ENCODE results near the gene UPK2.
A peak's percentile ranks its signal among the peaks of the same experiment; 100 is the strongest.
"Not testable (repeated sequence)": the region's sequence is repeated elsewhere in the genome, so short reads cannot be mapped to it uniquely, and the experiment has no call there.

The UPK2 gene

GRCh38 chr11:118938491-118939403 is 17.4 kb upstream of the UPK2 start:
- Histone ChIP-seq H3K36me3 (no peaks in the 10 kb centered on the region), H3K4me3 (no peak overlapping the region), H3K27me3 (no peaks in the 10 kb centered on the region), H3K4me2 (peak overlapping the region in 6 of 11 experiments; percentile 76 to 89 (median 80); a peak in 9 of 22 replicates), H4K20me1 (no peaks in the 10 kb centered on the region), H3K9ac (no peak overlapping the region), H3K27ac (no peak overlapping the region), H3K9me3 (replicated peaks in 1 of 11) (no peaks in the 10 kb centered on the region), H3K4me1 (peaks cover 17 to 60% (median 44%) of the 10 kb centered on the region in 10 experiments)
- no peak for TF ChIP-seq Cebpa-rat (IDR thresholded peaks at IDR 0.05)

GRCh38 chr11:118939404-118939915 is 16.6 kb upstream of the UPK2 start:
- H3K4me2 ChIP-seq = peak overlapping the region; percentile 76 to 91 (median 82)
- H3K4me3 ChIP-seq = no peak overlapping the region
- H3K9me3 ChIP-seq (replicated peaks in 1 of 11) = no peaks in the 10 kb centered on the region
- peak overlapping the region in 5 of 11 experiments; percentile 49 to 61 (median 57); a peak in 8 of 22 replicates for H3K9ac ChIP-seq
- H3K4me1 ChIP-seq = peaks cover 17 to 60% (median 44%) of the 10 kb centered on the region in 10 experiments
- H4K20me1 ChIP-seq = no peaks in the 10 kb centered on the region
- H3K36me3 ChIP-seq = no peaks in the 10 kb centered on the region
- no peak for TF ChIP-seq Cebpa-rat (IDR thresholded peaks at IDR 0.05)
- H3K27me3 ChIP-seq = no peaks in the 10 kb centered on the region
- H3K27ac ChIP-seq = peak overlapping the region in 7 of 11 experiments; percentile 58 to 69 (median 63); a peak in 13 of 22 replicates

- TF ChIP-seq Cebpa-rat (IDR thresholded peaks at IDR 0.05) = no peak
- Histone ChIP-seq H3K4me3 (no peak overlapping the region), H3K4me1 (peaks cover 17 to 60% (median 44%) of the 10 kb centered on the region in 10 experiments), H3K27ac (peak overlapping the region in 9 of 11 experiments; percentile 29 to 69 (median 61); a peak in 19 of 22 replicates), H3K9me3 (replicated peaks in 1 of 11) (no peaks in the 10 kb centered on the region), H3K27me3 (no peaks in the 10 kb centered on the region), H3K36me3 (no peaks in the 10 kb centered on the region), H3K9ac (peak overlapping the region; percentile 28 to 61 (median 49); a peak in 17 of 22 replicates), H3K4me2 (peak overlapping the region; percentile 76 to 91 (median 82)), H4K20me1 (no peaks in the 10 kb centered on the region)
These were observed 16.0 kb upstream of the UPK2 start for GRCh38 chr11:118939953-118940598.

GRCh38 chr11:118947091-118947490 is 9.0 kb upstream of the UPK2 start:
- Histone ChIP-seq H3K36me3 (no peaks in the 10 kb centered on the region), H4K20me1 (no peaks in the 10 kb centered on the region), H3K27me3 (no peaks in the 10 kb centered on the region), H3K4me3 (no peak overlapping the region), H3K9ac (no peak overlapping the region), H3K4me2 (no peak overlapping the region), H3K27ac (no peak overlapping the region), H3K9me3 (replicated peaks in 1 of 11) (no peaks in the 10 kb centered on the region), H3K4me1 (peaks cover 0 to 31% (median 18%) of the 10 kb centered on the region in 10 experiments; a peak in 15 of 20 replicates)
- TF ChIP-seq Cebpa-rat (IDR thresholded peaks at IDR 0.05) = no peak

GRCh38 chr11:118948000-118948399 is 8.1 kb upstream of the UPK2 start:
- H3K9me3 ChIP-seq (replicated peaks in 1 of 11) = no peaks in the 10 kb centered on the region
- H4K20me1 ChIP-seq = no peaks in the 10 kb centered on the region
- no peaks in the 10 kb centered on the region for H3K27me3 ChIP-seq
- H3K36me3 ChIP-seq = no peaks in the 10 kb centered on the region
- H3K4me1 ChIP-seq = peaks cover 0 to 25% (median 18%) of the 10 kb centered on the region in 10 experiments; a peak in 15 of 20 replicates
- TF ChIP-seq Cebpa-rat (IDR thresholded peaks at IDR 0.05) = no peak
- H3K9ac ChIP-seq = no peak overlapping the region
- H3K4me2 ChIP-seq = no peak overlapping the region
- H3K27ac ChIP-seq = no peak overlapping the region
- no peak overlapping the region for H3K4me3 ChIP-seq

GRCh38 chr11:118953265-118953664 is 2.8 kb upstream of the UPK2 start:
- Histone ChIP-seq H3K9ac (no peak overlapping the region), H3K27me3 (no peaks in the 10 kb centered on the region), H3K36me3 (no peaks in the 10 kb centered on the region), H3K27ac (no peak overlapping the region), H3K4me1 (no peaks in the 10 kb centered on the region), H3K4me2 (no peak overlapping the region), H4K20me1 (no peaks in the 10 kb centered on the region), H3K9me3 (replicated peaks in 1 of 11) (no peaks in the 10 kb centered on the region), H3K4me3 (no peak overlapping the region)
- no peak for TF ChIP-seq Cebpa-rat (IDR thresholded peaks at IDR 0.05)

GRCh38 chr11:118953976-118954375 is 2.1 kb upstream of the UPK2 start:
- not testable (repeated sequence) for H3K4me3 ChIP-seq; H3K4me1 ChIP-seq; H3K27ac ChIP-seq; H3K27me3 ChIP-seq; H3K9ac ChIP-seq; H3K36me3 ChIP-seq; H4K20me1 ChIP-seq; H3K4me2 ChIP-seq; H3K9me3 ChIP-seq (replicated peaks in 1 of 11)

- Histone ChIP-seq H4K20me1 (no peaks in the 10 kb centered on the region), H3K4me1 (peaks cover 0 to 14% (median 8%) of the 10 kb centered on the region in 10 experiments; a peak in 18 of 20 replicates), H3K4me2 (no peak overlapping the region), H3K4me3 (no peak overlapping the region), H3K27ac (no peak overlapping the region), H3K27me3 (no peaks in the 10 kb centered on the region), H3K9ac (no peak overlapping the region), H3K9me3 (replicated peaks in 1 of 11) (peaks cover 0 to 4% (median 0%) of the 10 kb centered on the region in 11 experiments; a peak in 1 of 22 replicates), H3K36me3 (no peaks in the 10 kb centered on the region)
- no peak for TF ChIP-seq Cebpa-rat (IDR thresholded peaks at IDR 0.05)
These were observed 860 bp downstream of the UPK2 start for GRCh38 chr11:118956847-118957469.

- TF ChIP-seq Cebpa-rat (IDR thresholded peaks at IDR 0.05) = no peak
These were observed 1.5 kb downstream of the UPK2 start for GRCh38 chr11:118957549-118957948.

More at GRCh38 chr11:118957549-118957948, 1.5 kb downstream of the UPK2 start:
- H3K27ac ChIP-seq = no peak overlapping the region
- peaks cover 0 to 4% (median 0%) of the 10 kb centered on the region in 11 experiments; a peak in 1 of 22 replicates for H3K9me3 ChIP-seq (replicated peaks in 1 of 11)
- no peak overlapping the region for H3K4me2 ChIP-seq
- H3K36me3 ChIP-seq = no peaks in the 10 kb centered on the region
- no peak overlapping the region for H3K4me3 ChIP-seq
- no peaks in the 10 kb centered on the region for H4K20me1 ChIP-seq
- H3K9ac ChIP-seq = no peak overlapping the region
- no peaks in the 10 kb centered on the region for H3K27me3 ChIP-seq
- H3K4me1 ChIP-seq = peaks cover 0 to 16% (median 10%) of the 10 kb centered on the region in 10 experiments; a peak in 18 of 20 replicates

Measured in BLaER1 treated with 17β-estradiol and CSF1 and Interleukin-3, amounts not matched to agents 10 nM and 100 nM (cell line).